ENCODE data around the gene ZFYVE26.
A peak's percentile ranks its signal among the peaks of the same experiment; 100 is the strongest.
"Not testable (repeated sequence)": the region's sequence is repeated elsewhere in the genome, so short reads cannot be mapped to it uniquely, and the experiment has no call there.

Gene ZFYVE26

DNA sequence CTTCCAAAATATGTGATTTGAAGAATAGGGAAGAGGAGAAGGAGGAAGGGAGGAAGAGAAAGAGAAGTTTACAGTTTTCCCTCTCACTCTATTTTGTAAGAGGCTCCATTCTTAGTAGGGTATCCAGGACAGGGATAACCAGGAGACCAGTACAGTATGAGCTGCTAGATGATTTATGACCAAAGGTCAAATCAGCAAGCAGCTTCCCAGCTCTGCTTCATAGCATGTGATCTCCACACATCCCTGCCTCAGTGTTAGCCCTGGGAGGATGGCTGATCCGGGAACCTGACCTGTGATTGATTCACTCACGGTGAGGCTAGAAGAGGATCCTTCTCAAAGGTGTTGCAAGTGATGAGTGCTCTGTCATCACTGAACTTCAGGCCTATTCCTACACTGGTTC is 98.1 kb downstream of the ZFYVE26 start:
- Histone ChIP-seq H3K9ac (no peak overlapping the region), H3K36me3 (no peaks in the 10 kb centered on the region), H3K4me2 (no peak overlapping the region), H3K9me3 (peaks cover under 1% of the 10 kb centered on the region; the same call in 1 of the 2 replicates), H3K27me3 (no peaks in the 10 kb centered on the region), H3K27ac (no peak overlapping the region), H3K4me3 (no peak overlapping the region), H3K4me1 (peaks cover 11% of the 10 kb centered on the region), H4K20me1 (no peaks in the 10 kb centered on the region)
- no peak for TF ChIP-seq Cebpa-rat (IDR thresholded peaks at IDR 0.05)

DNA sequence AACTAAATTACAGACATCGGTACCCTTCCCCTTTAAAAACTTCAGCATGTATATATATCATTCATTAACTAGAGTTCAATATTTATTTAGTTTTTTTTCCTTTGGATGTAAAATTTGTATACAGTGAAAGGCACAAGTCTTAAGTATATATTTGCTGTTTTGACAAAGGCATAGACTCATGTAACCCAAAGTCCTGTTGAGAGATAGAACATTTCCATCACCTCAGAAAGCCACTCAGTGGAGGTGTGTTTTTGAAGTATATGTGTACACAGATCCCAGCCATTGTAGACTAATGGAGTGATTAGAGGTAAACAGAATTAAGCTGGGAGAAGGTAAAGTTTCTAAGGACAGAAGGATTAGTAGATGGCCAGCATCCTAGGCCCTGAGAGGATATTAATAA is 99.3 kb downstream of the ZFYVE26 start:
- H3K9me3 ChIP-seq, result peaks cover 6% of the 10 kb centered on the region
- TF ChIP-seq Cebpa-rat (IDR thresholded peaks at IDR 0.05), result no peak

DNA sequence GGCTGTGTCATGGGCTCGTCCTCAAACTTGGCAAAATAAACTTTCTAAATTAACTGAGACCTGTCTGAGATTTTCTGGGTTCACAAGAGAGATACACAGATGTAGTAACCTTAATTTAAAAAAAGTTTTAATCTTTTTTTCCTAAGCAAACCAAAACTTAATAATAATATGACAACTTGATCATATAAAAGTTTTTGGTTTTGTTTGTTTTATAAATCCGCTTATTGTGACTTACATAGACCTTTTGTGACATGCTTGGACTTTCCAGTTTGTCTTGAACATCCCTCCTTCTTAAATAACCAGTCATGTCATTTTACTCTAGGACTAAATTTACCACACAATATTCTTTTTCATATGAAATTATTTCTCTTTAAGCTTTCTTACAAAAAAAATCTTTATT is 106.2 kb downstream of the ZFYVE26 start:
- no peaks in the 10 kb centered on the region for H4K20me1 ChIP-seq
- no peak overlapping the region for H3K4me3 ChIP-seq
- H3K27ac ChIP-seq, result no peak overlapping the region
- no peak overlapping the region for H3K4me2 ChIP-seq
- H3K4me1 ChIP-seq, result no peaks in the 10 kb centered on the region
- H3K9me3 ChIP-seq, result peaks cover 50% of the 10 kb centered on the region
- H3K9ac ChIP-seq, result no peak overlapping the region
- no peak for TF ChIP-seq Cebpa-rat (IDR thresholded peaks at IDR 0.05)
- H3K27me3 ChIP-seq, result no peaks in the 10 kb centered on the region
- H3K36me3 ChIP-seq, result no peaks in the 10 kb centered on the region

More for the DNA sequence above, 99.3 kb downstream of the ZFYVE26 start:
- H3K4me3 ChIP-seq, result no peak overlapping the region
- no peak overlapping the region for H3K4me2 ChIP-seq
- H3K9ac ChIP-seq, result no peak overlapping the region
- no peaks in the 10 kb centered on the region for H3K36me3 ChIP-seq
- H3K27me3 ChIP-seq, result no peaks in the 10 kb centered on the region
- peaks cover 1% of the 10 kb centered on the region; the same call in 1 of the 2 replicates for H3K4me1 ChIP-seq
- H3K27ac ChIP-seq, result no peak overlapping the region
- H4K20me1 ChIP-seq, result no peaks in the 10 kb centered on the region

DNA sequence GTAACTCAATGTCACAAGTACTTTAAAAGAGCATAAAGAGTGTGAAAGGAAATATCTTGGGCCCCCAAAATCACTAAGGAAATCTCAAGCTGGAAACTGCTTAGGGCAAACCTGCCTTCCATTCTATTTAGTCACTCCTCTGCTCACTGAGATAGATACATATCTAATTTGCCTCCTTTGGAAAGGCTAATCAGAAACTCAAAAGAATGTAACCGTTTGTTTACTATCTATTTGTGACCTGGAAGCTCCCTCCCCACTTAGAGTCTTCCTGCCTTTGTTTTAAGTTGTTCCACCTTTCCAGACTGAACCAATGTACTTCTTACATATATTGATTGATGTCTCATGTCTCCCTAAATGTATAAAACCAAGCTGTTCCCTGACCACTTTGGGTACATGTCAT is 106.6 kb downstream of the ZFYVE26 start:
- H3K9ac ChIP-seq, H3K27ac ChIP-seq, H3K4me3 ChIP-seq, H3K4me1 ChIP-seq, H3K36me3 ChIP-seq, H3K27me3 ChIP-seq, H3K4me2 ChIP-seq, H4K20me1 ChIP-seq: not testable (repeated sequence)
- peaks cover 50% of the 10 kb centered on the region for H3K9me3 ChIP-seq

DNA sequence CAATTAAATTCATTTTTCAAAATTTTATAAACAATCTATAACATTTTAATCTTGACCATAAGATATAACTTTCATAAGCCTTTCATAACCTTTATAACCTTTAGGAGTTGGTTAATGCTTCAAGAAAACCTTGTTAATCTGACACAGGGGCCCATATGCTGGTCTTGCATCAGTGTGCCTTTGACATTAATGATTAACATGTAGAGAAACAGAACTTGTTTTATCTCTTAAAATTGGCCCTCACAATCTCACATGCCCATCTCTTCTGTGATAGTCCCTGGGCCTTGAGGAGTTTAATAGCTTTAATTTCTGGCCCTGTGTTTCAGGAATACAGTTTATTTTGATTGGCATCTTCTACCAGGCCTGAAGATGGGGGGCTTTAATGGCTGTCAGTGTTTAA is 107.0 kb downstream of the ZFYVE26 start:
- H4K20me1 ChIP-seq, H3K4me1 ChIP-seq, H3K9ac ChIP-seq, H3K4me2 ChIP-seq, H3K36me3 ChIP-seq, H3K27me3 ChIP-seq, H3K4me3 ChIP-seq, H3K27ac ChIP-seq: not testable (repeated sequence)
- peaks cover 50% of the 10 kb centered on the region for H3K9me3 ChIP-seq

DNA sequence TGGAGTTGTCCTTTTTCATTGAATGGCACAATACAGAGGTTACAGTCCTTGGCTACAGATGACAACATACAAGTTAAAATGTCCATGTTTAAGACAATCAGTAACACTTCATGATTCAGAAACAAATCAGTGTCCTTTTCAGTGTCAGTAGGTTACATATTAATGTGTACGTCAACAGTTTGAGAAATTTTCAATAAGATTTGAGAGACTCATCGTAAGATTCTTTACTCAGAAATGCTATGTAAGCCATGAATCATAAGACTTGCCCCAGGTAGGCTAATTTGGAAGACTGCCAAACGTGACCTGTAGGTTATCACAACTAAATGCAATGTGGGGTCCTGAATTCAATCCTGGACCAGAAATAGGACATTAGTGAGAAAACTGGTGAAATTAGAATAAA is 111.2 kb downstream of the ZFYVE26 start:
- Histone ChIP-seq H3K9ac (no peak overlapping the region), H3K36me3 (no peaks in the 10 kb centered on the region), H3K27ac (no peak overlapping the region), H3K9me3 (peaks cover 29% of the 10 kb centered on the region), H3K4me2 (no peak overlapping the region), H4K20me1 (no peaks in the 10 kb centered on the region), H3K4me1 (no peaks in the 10 kb centered on the region), H3K4me3 (no peak overlapping the region), H3K27me3 (no peaks in the 10 kb centered on the region)
- TF ChIP-seq Cebpa-rat (IDR thresholded peaks at IDR 0.05), result no peak

DNA sequence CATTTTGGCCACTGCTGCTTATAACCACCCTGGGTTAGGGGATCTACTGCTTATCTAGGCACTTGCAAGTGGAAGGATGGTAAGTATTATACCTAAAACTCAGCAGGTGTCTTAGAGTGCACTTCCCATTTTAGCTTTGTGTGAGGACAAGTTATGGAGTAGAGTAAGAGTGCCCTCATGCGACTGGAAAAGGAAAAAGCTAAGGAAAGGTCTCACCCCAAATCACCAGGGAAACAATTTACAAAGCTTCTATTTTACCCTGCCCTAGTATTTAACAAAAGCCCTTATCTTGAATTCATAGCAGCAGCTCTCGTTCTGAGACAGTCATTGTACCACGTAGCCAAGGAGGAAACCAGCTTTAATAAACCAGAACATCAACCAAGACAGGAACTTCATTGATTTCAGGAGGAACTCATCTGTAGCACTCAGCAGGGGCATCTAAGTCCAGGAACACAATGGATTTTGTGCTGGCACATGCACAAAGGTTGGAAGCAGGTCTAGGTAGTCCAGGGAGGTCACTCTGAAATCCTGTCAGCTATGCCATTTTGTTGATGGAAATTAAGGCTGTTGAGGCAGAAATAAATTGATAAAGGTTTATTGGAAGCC is 111.8 kb downstream of the ZFYVE26 start:
- H4K20me1 ChIP-seq, result no peaks in the 10 kb centered on the region
- H3K27me3 ChIP-seq, result no peaks in the 10 kb centered on the region
- H3K27ac ChIP-seq, result no peak overlapping the region
- no peak for TF ChIP-seq Cebpa-rat (IDR thresholded peaks at IDR 0.05)
- no peaks in the 10 kb centered on the region for H3K36me3 ChIP-seq
- no peak overlapping the region for H3K4me3 ChIP-seq
- peaks cover 23% of the 10 kb centered on the region for H3K9me3 ChIP-seq
- no peaks in the 10 kb centered on the region for H3K4me1 ChIP-seq
- no peak overlapping the region for H3K9ac ChIP-seq
- H3K4me2 ChIP-seq, result no peak overlapping the region

DNA sequence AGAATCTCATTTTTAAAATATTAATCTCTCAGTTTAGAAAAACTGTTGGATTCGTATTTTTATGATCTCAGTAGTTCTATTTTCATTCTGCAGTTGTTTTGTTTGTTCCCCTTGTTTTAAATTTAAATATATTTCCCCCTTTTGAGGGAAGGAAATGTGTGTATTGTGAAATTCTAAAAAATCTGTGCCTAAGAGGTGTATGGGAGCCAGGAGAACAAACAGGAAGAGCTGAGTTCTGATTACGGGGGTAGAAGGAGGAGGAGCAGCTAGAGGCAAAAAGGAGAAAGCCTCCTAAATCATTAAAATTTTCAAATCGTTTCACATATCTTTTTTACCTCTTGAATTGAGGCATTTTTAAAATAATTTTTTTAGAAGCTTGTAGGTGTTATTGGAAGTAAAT is 112.4 kb downstream of the ZFYVE26 start:
- Histone ChIP-seq H4K20me1 (no peaks in the 10 kb centered on the region), H3K27me3 (no peaks in the 10 kb centered on the region), H3K27ac (no peak overlapping the region), H3K9ac (no peak overlapping the region), H3K4me2 (no peak overlapping the region), H3K4me1 (no peaks in the 10 kb centered on the region), H3K4me3 (no peak overlapping the region), H3K9me3 (peaks cover 18% of the 10 kb centered on the region), H3K36me3 (no peaks in the 10 kb centered on the region)
- no peak for TF ChIP-seq Cebpa-rat (IDR thresholded peaks at IDR 0.05)

DNA sequence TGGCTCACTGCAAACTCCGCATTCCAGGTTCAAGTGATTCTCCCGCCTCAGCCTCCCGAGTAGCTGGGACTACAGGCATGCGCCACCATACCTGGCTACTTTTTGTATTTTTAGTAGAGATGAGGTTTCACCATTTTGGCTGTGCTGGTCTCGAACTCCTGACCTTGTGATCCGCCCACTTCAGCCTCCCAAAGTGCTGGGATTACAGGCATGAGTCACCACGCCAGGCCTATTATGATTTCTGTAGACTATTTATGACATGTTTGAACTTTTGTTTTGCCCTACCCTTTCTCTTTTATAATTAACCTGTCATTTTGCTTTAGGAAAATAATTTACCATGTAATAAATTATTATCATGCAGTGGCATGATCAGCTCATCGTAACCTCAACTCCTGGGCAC is 114.9 kb downstream of the ZFYVE26 start, which contains the start of gene RDH12:
TSS of gene RDH12 (plus strand) at position 395 of the 400 bp plus-strand sequence. CDS start 20,757 bp downstream, outside the sequence.
- not testable (repeated sequence) for H3K4me1 ChIP-seq, H3K27ac ChIP-seq

DNA sequence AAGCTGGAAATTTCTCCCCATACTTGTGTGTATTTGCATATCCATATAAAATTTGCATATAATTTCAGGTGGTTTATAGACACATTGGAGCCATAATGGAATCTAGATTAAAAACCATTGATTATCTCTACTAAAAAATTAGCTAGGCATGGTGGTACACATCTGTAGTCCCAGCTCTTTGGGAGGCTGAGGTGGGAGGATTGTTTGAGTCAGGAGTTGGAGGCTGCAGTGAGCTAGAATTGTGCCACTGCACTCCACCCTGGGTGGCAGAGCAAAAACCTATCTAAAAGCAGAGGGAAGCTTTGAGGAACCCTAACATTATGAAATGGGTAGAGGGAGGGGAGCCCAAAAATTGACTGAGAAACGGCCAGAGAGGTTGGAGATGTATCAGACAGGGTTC is 118.2 kb downstream of the ZFYVE26 start:
- Histone ChIP-seq H3K27me3 (no peaks in the 10 kb centered on the region), H3K4me1 (peaks cover 21% of the 10 kb centered on the region), H4K20me1 (peaks cover 10% of the 10 kb centered on the region; the same call in 1 of the 2 replicates), H3K27ac (no peak overlapping the region), H3K9me3 (no peaks in the 10 kb centered on the region), H3K36me3 (peaks cover 5% of the 10 kb centered on the region; the same call in 1 of the 2 replicates), H3K4me3 (no peak overlapping the region), H3K9ac (no peak overlapping the region), H3K4me2 (no peak overlapping the region)
- no peak for TF ChIP-seq Cebpa-rat (IDR thresholded peaks at IDR 0.05)

More for the DNA sequence above, 114.9 kb downstream of the ZFYVE26 start, which contains the start of gene RDH12:
- H4K20me1 ChIP-seq, H3K9me3 ChIP-seq, H3K36me3 ChIP-seq, H3K4me3 ChIP-seq, H3K27me3 ChIP-seq, H3K4me2 ChIP-seq: not testable (repeated sequence)
- peak within 1 kb of the TSS; percentile 29; the same call in 1 of the 2 replicates for H3K9ac ChIP-seq

DNA sequence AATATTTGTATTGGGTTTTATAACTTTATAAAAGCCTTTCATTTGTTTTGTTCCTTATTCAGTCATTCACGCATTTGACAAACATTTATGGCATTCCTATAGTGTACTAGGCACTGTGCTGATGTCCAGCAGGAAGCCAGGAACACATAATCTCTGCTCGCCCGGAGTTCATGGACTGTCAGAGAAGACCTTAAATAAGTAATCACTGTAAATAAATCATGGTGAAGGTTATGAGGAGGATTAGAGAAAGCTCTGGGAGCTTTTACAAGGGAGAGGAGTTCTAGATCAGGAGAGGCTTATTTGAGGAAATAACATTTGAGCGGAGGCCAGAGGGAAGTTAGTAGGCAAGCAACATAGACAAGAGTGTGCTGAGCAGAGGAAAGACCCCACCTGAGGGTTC is 119.4 kb downstream of the ZFYVE26 start:
- Histone ChIP-seq H3K27ac (no peak overlapping the region), H3K4me2 (no peak overlapping the region), H3K4me1 (peaks cover 23% of the 10 kb centered on the region), H3K9me3 (no peaks in the 10 kb centered on the region), H3K27me3 (no peaks in the 10 kb centered on the region), H4K20me1 (peaks cover 22% of the 10 kb centered on the region; the same call in 1 of the 2 replicates), H3K9ac (no peak overlapping the region), H3K36me3 (peaks cover 17% of the 10 kb centered on the region), H3K4me3 (no peak overlapping the region)
- TF ChIP-seq Cebpa-rat (IDR thresholded peaks at IDR 0.05), result no peak
